Astrocyte (in vitro differentiated cells and primary cell): Measurements from ENCODE around the gene ERMARD. TPM values are rescaled to one million over a fixed set of nuclear protein-coding genes. Genes with fewer than 3 reads are reported as not detected.

Experiments used
- DNase-seq: peaks from one replicate; pipeline ENCODE4 v3.0.0-alpha.2; 2010; ENCODE audit warnings: low read depth
- FAIRE-seq: peaks from 2 replicates; lab custom pipeline; 2011; peaks lifted over from hg19 to GRCh38; lab: Jason Lieb, UNC
- H2AFZ ChIP-seq: 2 replicates; pipeline ENCODE4 v1.6.0; 2012; ENCODE audit warnings: low read depth, low read length, inconsistent platforms
- H3K27ac ChIP-seq: 2 replicates; pipeline ENCODE4 v1.5.1; 2011; ENCODE audit warnings: low read depth, low read length, inconsistent platforms
- H3K27me3 ChIP-seq: 2 replicates; pipeline ENCODE4 v1.6.0; 2011; ENCODE audit warnings: low read length, inconsistent platforms; ENCODE audit not compliant: insufficient read depth
- H3K36me3 ChIP-seq: 2 replicates; pipeline ENCODE4 v1.5.1; 2011; ENCODE audit warnings: low read length, inconsistent platforms; ENCODE audit not compliant: insufficient read depth
- H3K4me1 ChIP-seq: 2 replicates; pipeline ENCODE4 v1.5.1; 2011; ENCODE audit warnings: low read length, inconsistent platforms; ENCODE audit not compliant: insufficient read depth
- H3K4me2 ChIP-seq: 2 replicates; pipeline ENCODE4 v1.6.0; 2012; ENCODE audit warnings: low read length, inconsistent platforms
- H3K4me3 ChIP-seq: 2 replicates; pipeline ENCODE4 v1.5.1; 2011; ENCODE audit warnings: low read depth, mild to moderate bottlenecking, low read length, inconsistent platforms; ENCODE audit not compliant: insufficient read depth
- H3K79me2 ChIP-seq: 2 replicates; pipeline ENCODE4 v1.6.0; 2012; ENCODE audit warnings: mild to moderate bottlenecking, low read length, inconsistent platforms; ENCODE audit not compliant: insufficient read depth
- H3K9ac ChIP-seq: 2 replicates; pipeline ENCODE4 v1.6.0; 2012; ENCODE audit warnings: mild to moderate bottlenecking, low read length, inconsistent platforms
- H3K9me3 ChIP-seq: 2 replicates; pipeline ENCODE4 v1.5.1; 2012; ENCODE audit warnings: low read depth, mild to moderate bottlenecking, low read length, inconsistent platforms; ENCODE audit not compliant: insufficient read depth
- H4K20me1 ChIP-seq: 2 replicates; pipeline ENCODE4 v1.6.0; 2012; ENCODE audit warnings: low read length, inconsistent platforms; ENCODE audit not compliant: insufficient read depth
- H3K27ac Mint-ChIP-seq: one replicate; pipeline ENCODE4 v1.8.0; 2021; ENCODE audit warnings: mild to moderate bottlenecking, mixed read lengths; ENCODE audit not compliant: unreplicated experiment
- H3K27me3 Mint-ChIP-seq: one replicate; pipeline ENCODE4 v1.8.0; 2021; ENCODE audit warnings: low read depth, mixed read lengths; ENCODE audit not compliant: unreplicated experiment
- H3K36me3 Mint-ChIP-seq: one replicate; pipeline ENCODE4 v1.8.0; 2021; ENCODE audit warnings: low read depth, mixed read lengths; ENCODE audit not compliant: unreplicated experiment
- H3K4me1 Mint-ChIP-seq: one replicate; pipeline ENCODE4 v1.8.0; 2021; ENCODE audit warnings: low read depth, mixed read lengths; ENCODE audit not compliant: unreplicated experiment
- H3K4me3 Mint-ChIP-seq: one replicate; pipeline ENCODE4 v1.8.0; 2021; ENCODE audit warnings: mild to moderate bottlenecking, moderate library complexity, mixed read lengths; ENCODE audit not compliant: unreplicated experiment
- H3K9me3 Mint-ChIP-seq: one replicate; pipeline ENCODE4 v1.8.0; 2021; ENCODE audit warnings: mild to moderate bottlenecking, mixed read lengths; ENCODE audit not compliant: unreplicated experiment
- CTCF ChIP-seq: IDR thresholded peaks from 2 replicates; pipeline ENCODE4 v1.5.1; 2011; ENCODE audit warnings: low read depth, mild to moderate bottlenecking, inconsistent platforms, low read length, moderate library complexity; ENCODE audit not compliant: insufficient read depth
- EZH2 ChIP-seq: IDR thresholded peaks from 2 replicates; pipeline ENCODE4 v1.6.1; 2012; ENCODE audit warnings: mild to moderate bottlenecking, low read length, inconsistent platforms; ENCODE audit not compliant: insufficient read depth
- total RNA-seq: library from RNA; stranded (reverse); gene quantifications from 2 replicates; pipeline ENCODE4 v1.2.1, GENCODE V29; 2021

Gene ERMARD
- total RNA-seq, 1 donor from 2014 or later: 13.1 TPM

- no peaks in the 10 kb centered on the region for H3K4me1 Mint-ChIP-seq
- H3K36me3 Mint-ChIP-seq: no peaks in the 10 kb centered on the region
- no peak overlapping the region for H3K4me3 Mint-ChIP-seq
- no peak overlapping the region for H3K9ac ChIP-seq
- H3K79me2 ChIP-seq: no peaks in the 10 kb centered on the region
- H3K27me3 Mint-ChIP-seq: peaks cover 6% of the 10 kb centered on the region
- no peak overlapping the region for H2AFZ ChIP-seq
- H3K27me3 ChIP-seq: peaks cover 4% of the 10 kb centered on the region
- H3K27ac ChIP-seq: no peak overlapping the region
- no peak overlapping the region for H3K27ac Mint-ChIP-seq
- H4K20me1 ChIP-seq: no peaks in the 10 kb centered on the region
- H3K36me3 ChIP-seq: no peaks in the 10 kb centered on the region
- no peak overlapping the region for H3K4me2 ChIP-seq
- FAIRE-seq (no peak), DNase-seq (no peak)
- no peak for TF ChIP-seq CTCF
- TF ChIP-seq EZH2: no peak
- no peaks in the 10 kb centered on the region for H3K9me3 ChIP-seq
- H3K4me1 ChIP-seq: no peaks in the 10 kb centered on the region
- no peak overlapping the region for H3K4me3 ChIP-seq
- H3K9me3 Mint-ChIP-seq: peaks cover 2% of the 10 kb centered on the region
Observed at GRCh38 chr6:169738976-169739529, 12.4 kb upstream of the ERMARD start.

GRCh38 chr6:169741344-169741743 lies 10.1 kb upstream of the ERMARD start:
- peaks cover 7% of the 10 kb centered on the region for H3K9me3 Mint-ChIP-seq
- H3K27ac ChIP-seq: no peak overlapping the region
- no peaks in the 10 kb centered on the region for H3K4me1 ChIP-seq
- no peaks in the 10 kb centered on the region for H3K4me1 Mint-ChIP-seq
- H3K9me3 ChIP-seq: no peaks in the 10 kb centered on the region
- H3K4me2 ChIP-seq: no peak overlapping the region
- no peak overlapping the region for H3K4me3 ChIP-seq
- no peaks in the 10 kb centered on the region for H3K79me2 ChIP-seq
- FAIRE-seq (no peak), DNase-seq (no peak)
- no peak overlapping the region for H3K9ac ChIP-seq
- H2AFZ ChIP-seq: no peak overlapping the region
- H3K36me3 ChIP-seq: no peaks in the 10 kb centered on the region
- H4K20me1 ChIP-seq: no peaks in the 10 kb centered on the region
- H3K27ac Mint-ChIP-seq: no peak overlapping the region
- TF ChIP-seq CTCF: no peak
- no peak for TF ChIP-seq EZH2
- H3K36me3 Mint-ChIP-seq: no peaks in the 10 kb centered on the region
- no peaks in the 10 kb centered on the region for H3K27me3 Mint-ChIP-seq
- no peak overlapping the region for H3K4me3 Mint-ChIP-seq
- no peaks in the 10 kb centered on the region for H3K27me3 ChIP-seq

- H3K79me2 ChIP-seq: peaks cover 3% of the 10 kb centered on the region
- H3K36me3 ChIP-seq: no peaks in the 10 kb centered on the region
- no peaks in the 10 kb centered on the region for H3K9me3 ChIP-seq
- Mint-ChIP-seq H3K36me3 (no peaks in the 10 kb centered on the region), H3K27ac (no peak overlapping the region), H3K4me1 (peaks cover 2% of the 10 kb centered on the region), H3K27me3 (no peaks in the 10 kb centered on the region), H3K9me3 (peaks cover 9% of the 10 kb centered on the region), H3K4me3 (no peak overlapping the region)
- H2AFZ ChIP-seq: no peak overlapping the region
- FAIRE-seq (no peak), DNase-seq (no peak)
- no peaks in the 10 kb centered on the region for H3K27me3 ChIP-seq
- H3K4me3 ChIP-seq: no peak overlapping the region
- no peak overlapping the region for H3K9ac ChIP-seq
- H3K27ac ChIP-seq: no peak overlapping the region
- H3K4me2 ChIP-seq: no peak overlapping the region
- TF ChIP-seq CTCF: no peak
- TF ChIP-seq EZH2: no peak
- peaks cover under 1% of the 10 kb centered on the region for H3K4me1 ChIP-seq
- H4K20me1 ChIP-seq: no peaks in the 10 kb centered on the region
Observed at GRCh38 chr6:169745405-169745804, 6.0 kb upstream of the ERMARD start.
